Activated T-helper 2 cell treated with anti-CD3 and anti-CD28 coated beads, Interferon-gamma antibody, Interleukin-2, Interleukin-4, amounts not matched to agents 10 μg/mL and 5 μg/mL and 100 μg/mL, durations not matched to agents 14 hours and 24 hours and 36 hours (primary cell): Measurements from ENCODE around the gene ZSCAN22. TPM values are rescaled to one million over a fixed set of nuclear protein-coding genes. Genes with fewer than 3 reads are reported as not detected.

ENCODE experiments used
- DNase-seq: peaks from one replicate; pipeline ENCODE4 v3.0.0; 2021; ENCODE audit warnings: low spot score
- H3K27ac Mint-ChIP-seq: one replicate; pipeline ENCODE4 v1.8.0; 2021; ENCODE audit warnings: mixed read lengths
- H3K27me3 Mint-ChIP-seq: one replicate; pipeline ENCODE4 v1.8.0; 2021; ENCODE audit warnings: low read depth, mixed read lengths
- H3K36me3 Mint-ChIP-seq: one replicate; pipeline ENCODE4 v1.8.0; 2021; ENCODE audit warnings: low read depth, mixed read lengths
- H3K4me1 Mint-ChIP-seq: one replicate; pipeline ENCODE4 v1.8.0; 2021; ENCODE audit warnings: low read depth, mixed read lengths
- H3K4me3 Mint-ChIP-seq: one replicate; pipeline ENCODE4 v1.8.0; 2021; ENCODE audit warnings: low read depth, mild to moderate bottlenecking, moderate library complexity, mixed read lengths
- H3K9me3 Mint-ChIP-seq: one replicate; pipeline ENCODE4 v1.8.0; 2021; ENCODE audit warnings: mixed read lengths
- intact Hi-C: fragments of 100-400 bp; cut with micrococcal nuclease; formaldehyde crosslinking; loops from one replicate; pipeline ENCODE4 v1.15.1; 2023
- total RNA-seq: library from RNA; stranded (reverse); gene quantifications from 2 replicates; pipeline ENCODE4 v1.2.3, GENCODE V29; 2022

ZSCAN22 gene
- total RNA-seq, 1 donor from 2014 or later = 4.9 TPM

DNA sequence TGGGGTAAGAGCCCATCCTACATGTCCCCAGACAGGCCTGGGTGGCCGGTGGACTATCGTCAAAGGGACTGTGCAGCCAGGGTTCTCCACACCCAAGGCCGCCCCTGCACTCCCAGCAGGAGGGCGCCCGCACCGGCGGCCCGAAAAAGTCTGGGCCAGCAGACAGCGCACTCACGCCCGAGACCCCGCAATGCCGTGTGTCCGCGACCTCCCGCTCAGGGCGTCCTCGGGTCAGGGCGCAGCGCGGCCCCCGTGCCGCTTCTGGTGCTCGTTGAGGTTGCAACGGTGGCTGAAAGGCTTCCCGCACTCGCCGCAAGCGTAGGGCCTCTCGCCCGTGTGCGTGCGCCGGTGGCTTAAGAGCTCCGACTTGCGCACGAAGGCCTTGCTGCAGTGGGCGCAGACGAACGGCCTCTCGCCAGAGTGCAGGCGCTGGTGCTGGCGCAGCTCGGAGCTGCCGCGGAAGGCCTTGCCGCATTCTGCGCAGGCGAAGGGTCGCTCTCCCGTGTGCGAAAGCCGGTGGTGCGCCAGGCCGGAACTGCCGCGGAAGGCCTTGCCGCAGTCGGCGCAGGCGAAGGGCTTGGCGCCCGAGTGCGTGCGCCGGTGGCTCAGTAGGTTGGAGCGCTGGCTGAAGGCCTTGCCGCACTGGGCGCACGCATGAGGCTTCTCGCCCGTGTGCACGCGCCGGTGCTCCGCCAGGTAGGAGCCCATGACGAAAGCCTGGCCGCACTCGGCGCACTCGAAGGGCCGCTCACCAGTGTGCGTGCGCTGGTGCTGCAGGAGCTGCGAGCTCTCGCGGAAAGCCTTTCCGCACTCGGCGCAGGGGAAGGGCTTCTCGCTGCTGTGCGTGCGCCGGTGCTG is 29.3 kb downstream of the ZSCAN22 start:
- intact Hi-C loops = no loop called here
- no peaks in the 10 kb centered on the region for H3K27me3 Mint-ChIP-seq
- no peaks in the 10 kb centered on the region for H3K9me3 Mint-ChIP-seq
- DNase-seq = peak; percentile 50
- H3K4me1 Mint-ChIP-seq = no peaks in the 10 kb centered on the region
- no peak overlapping the region for H3K27ac Mint-ChIP-seq
- peaks cover 7% of the 10 kb centered on the region for H3K36me3 Mint-ChIP-seq
- peak overlapping the region; percentile 21 for H3K4me3 Mint-ChIP-seq

DNA sequence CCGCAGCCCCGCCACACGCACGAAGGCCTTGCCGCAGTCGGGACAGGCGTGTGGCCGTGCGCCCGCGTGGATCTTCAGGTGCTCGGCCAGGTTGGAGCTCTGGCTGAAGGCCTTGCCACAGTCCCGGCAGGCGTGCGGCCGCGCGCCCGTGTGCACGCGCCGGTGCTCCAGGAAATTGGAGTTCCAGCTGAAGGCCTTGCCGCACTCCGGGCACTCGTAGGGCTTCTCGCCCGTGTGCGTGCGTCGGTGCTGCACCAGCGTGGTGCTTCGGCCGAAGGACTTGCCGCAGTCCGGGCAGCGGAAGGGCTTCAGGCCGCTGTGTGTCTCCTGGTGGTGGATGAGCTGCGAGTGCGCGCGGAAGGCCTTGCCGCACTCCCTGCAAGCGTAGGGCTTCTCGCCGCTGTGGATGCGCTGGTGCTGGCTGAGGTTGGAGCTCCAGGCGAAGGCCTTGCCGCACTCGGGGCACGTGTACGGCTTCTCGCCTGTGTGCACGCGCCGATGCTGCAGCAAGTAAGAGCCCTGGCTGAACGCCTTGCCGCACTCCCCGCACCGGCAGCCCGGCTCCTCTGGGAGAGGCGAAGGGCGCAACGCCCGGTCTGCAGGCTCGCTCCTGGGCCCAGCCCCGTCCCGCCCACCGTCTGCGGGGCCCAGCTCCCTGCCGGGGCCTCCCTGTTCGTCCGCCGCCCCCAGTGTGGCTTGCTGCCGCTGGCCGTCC is 30.1 kb downstream of the ZSCAN22 start:
- peak overlapping the region; percentile 21 for H3K4me3 Mint-ChIP-seq
- intact Hi-C loops = no loop called here
- H3K4me1 Mint-ChIP-seq = peaks cover 2% of the 10 kb centered on the region
- no peak overlapping the region for H3K27ac Mint-ChIP-seq
- H3K27me3 Mint-ChIP-seq = no peaks in the 10 kb centered on the region
- H3K36me3 Mint-ChIP-seq = peaks cover 5% of the 10 kb centered on the region
- no peak for DNase-seq
- no peaks in the 10 kb centered on the region for H3K9me3 Mint-ChIP-seq

DNA sequence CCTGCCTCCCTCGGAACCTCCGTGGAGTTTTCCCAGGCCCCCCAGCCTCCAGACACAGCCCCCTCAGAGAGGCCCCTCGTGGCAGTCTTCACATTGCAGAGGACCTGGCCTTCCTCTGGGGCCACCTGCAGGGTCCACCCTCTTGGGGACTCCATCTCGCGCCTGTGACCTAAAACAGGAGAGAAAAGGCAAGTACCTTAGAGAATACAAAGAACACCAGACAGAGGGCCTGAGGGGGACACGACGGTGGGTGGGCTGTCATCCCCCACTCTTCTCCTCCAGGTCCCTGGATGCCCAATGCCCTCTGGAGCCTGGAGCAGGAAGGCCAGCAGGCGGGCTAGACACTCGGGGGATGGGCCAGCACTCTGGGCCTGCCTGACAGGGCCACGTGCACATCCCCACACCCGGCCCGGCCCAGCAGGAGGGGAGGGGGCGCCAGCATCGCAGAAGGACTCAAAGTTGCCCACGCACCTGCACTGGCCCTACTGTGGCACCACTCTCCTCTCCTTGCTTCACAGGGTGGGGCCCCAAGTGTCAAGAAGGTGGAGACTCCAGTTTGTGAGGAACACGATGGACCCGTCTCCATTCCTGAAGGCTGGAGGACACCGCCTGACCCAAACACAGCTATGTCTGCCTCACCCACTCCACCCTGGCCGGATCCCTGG is 30.8 kb downstream of the ZSCAN22 start:
- no peak overlapping the region for H3K27ac Mint-ChIP-seq
- H3K27me3 Mint-ChIP-seq = no peaks in the 10 kb centered on the region
- no peaks in the 10 kb centered on the region for H3K9me3 Mint-ChIP-seq
- H3K36me3 Mint-ChIP-seq = peaks cover 2% of the 10 kb centered on the region
- H3K4me3 Mint-ChIP-seq = no peak overlapping the region
- intact Hi-C loops = no loop called here
- DNase-seq = no peak
- peaks cover 3% of the 10 kb centered on the region for H3K4me1 Mint-ChIP-seq

GRCh38 chr19:58361900-58362271 is 35.1 kb downstream of the ZSCAN22 start:
- Mint-ChIP-seq H3K4me1 (peaks cover 6% of the 10 kb centered on the region), H3K9me3 (no peaks in the 10 kb centered on the region), H3K27me3 (no peaks in the 10 kb centered on the region), H3K27ac (peak overlapping the region; percentile 88), H3K36me3 (peaks cover 2% of the 10 kb centered on the region), H3K4me3 (peak overlapping the region; percentile 91)
- no peak for DNase-seq
- intact Hi-C loops = loop anchor here (1.0 kb wide), 2 partner anchors 19 to 39 kb away; partner anchors contain the start of gene ZNF837

- Mint-ChIP-seq H3K4me1 (peaks cover 6% of the 10 kb centered on the region), H3K36me3 (peaks cover 2% of the 10 kb centered on the region), H3K4me3 (peak within 1 kb of the TSS; percentile 91), H3K9me3 (no peaks in the 10 kb centered on the region), H3K27me3 (no peaks in the 10 kb centered on the region), H3K27ac (peak within 1 kb of the TSS; percentile 88)
- peak; percentile 95 for DNase-seq
- intact Hi-C loops = loop anchor here (1.0 kb wide), 2 partner anchors 19 to 39 kb away; partner anchors contain the start of gene ZNF837
Observed at GRCh38 chr19:58362272-58362994, 35.6 kb downstream of the ZSCAN22 start, which contains the start of gene ZNF497. ZNF497 (minus strand) TSS chr19:58362751; CDS start chr19:58357635, 5,116 bp downstream.

DNA sequence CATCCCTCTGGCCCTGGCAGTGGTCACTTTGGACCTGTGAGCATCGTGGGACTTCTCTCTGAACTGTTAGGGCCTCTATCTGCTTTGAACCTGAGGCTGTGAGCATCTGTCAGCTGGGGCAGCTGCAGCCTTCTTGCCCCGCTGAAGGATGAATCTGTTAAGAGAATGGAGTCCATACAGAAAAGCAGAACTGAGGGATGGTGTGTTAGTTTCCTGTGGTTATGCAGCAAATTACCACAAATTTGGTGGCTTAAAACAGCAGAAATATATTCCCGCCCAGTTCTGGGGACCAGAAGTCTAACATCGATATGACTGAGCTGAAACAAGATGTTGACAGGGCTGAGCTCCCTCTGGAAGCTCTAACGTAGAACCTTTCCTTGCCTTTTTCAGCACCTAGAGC is 37.4 kb downstream of the ZSCAN22 start:
- intact Hi-C loops = no loop called here
- Mint-ChIP-seq H3K36me3 (peaks cover 2% of the 10 kb centered on the region), H3K27ac (no peak overlapping the region), H3K4me1 (peaks cover 6% of the 10 kb centered on the region), H3K9me3 (no peaks in the 10 kb centered on the region), H3K27me3 (no peaks in the 10 kb centered on the region), H3K4me3 (peak overlapping the region; percentile 17)
- DNase-seq = no peak

- Mint-ChIP-seq H3K27ac (no peak overlapping the region), H3K27me3 (no peaks in the 10 kb centered on the region), H3K9me3 (no peaks in the 10 kb centered on the region), H3K4me3 (no peak overlapping the region), H3K4me1 (peaks cover 5% of the 10 kb centered on the region), H3K36me3 (peaks cover 1% of the 10 kb centered on the region)
- intact Hi-C loops = no loop called here
- no peak for DNase-seq
Observed at GRCh38 chr19:58366585-58367430, 40.0 kb downstream of the ZSCAN22 start.

GRCh38 chr19:58367698-58368454 is 41.1 kb downstream of the ZSCAN22 start:
- no peak overlapping the region for H3K27ac Mint-ChIP-seq
- H3K36me3 Mint-ChIP-seq = no peaks in the 10 kb centered on the region
- H3K27me3 Mint-ChIP-seq = no peaks in the 10 kb centered on the region
- no peak for DNase-seq
- H3K9me3 Mint-ChIP-seq = no peaks in the 10 kb centered on the region
- no peak overlapping the region for H3K4me3 Mint-ChIP-seq
- intact Hi-C loops = no loop called here
- peaks cover 1% of the 10 kb centered on the region for H3K4me1 Mint-ChIP-seq

- no peaks in the 10 kb centered on the region for H3K4me1 Mint-ChIP-seq
- no peaks in the 10 kb centered on the region for H3K36me3 Mint-ChIP-seq
- intact Hi-C loops = no loop called here
- H3K4me3 Mint-ChIP-seq = no peak overlapping the region
- H3K27ac Mint-ChIP-seq = no peak overlapping the region
- H3K27me3 Mint-ChIP-seq = no peaks in the 10 kb centered on the region
- no peaks in the 10 kb centered on the region for H3K9me3 Mint-ChIP-seq
- no peak for DNase-seq
Observed at GRCh38 chr19:58368561-58369360, 42.0 kb downstream of the ZSCAN22 start.

- Mint-ChIP-seq H3K27me3 (no peaks in the 10 kb centered on the region), H3K27ac (no peak overlapping the region), H3K36me3 (no peaks in the 10 kb centered on the region), H3K9me3 (no peaks in the 10 kb centered on the region), H3K4me1 (no peaks in the 10 kb centered on the region), H3K4me3 (no peak overlapping the region)
- DNase-seq = no peak
- intact Hi-C loops = no loop called here
Observed at GRCh38 chr19:58372311-58373133, 45.7 kb downstream of the ZSCAN22 start.
